Endothelial cell of umbilical vein (primary cell): ENCODE results near the gene SLC38A8. TPM values are rescaled to one million over a fixed set of nuclear protein-coding genes. Genes with fewer than 3 reads are reported as not detected.

Experiments used
- BruUV-seq: library from RNA; stranded (reverse); fragments of 400-500 nt; replicated peaks from 2 replicates; lab custom pipeline; 2021; lab: Mats Ljungman, UMichigan
- CTCF ChIA-PET: fragments of 300-600, 350-600 bp; sonication (Branson Sonifier 250); formaldehyde crosslinking; loops from one replicate; lab custom pipeline; 2021; ENCODE audit warnings: antibody characterized with exemption, inconsistent platforms; lab: Charles Lee
- POLR2A ChIA-PET: fragments of 300-600, 350-600 bp; sonication (Branson Sonifier 250); formaldehyde crosslinking; loops from one replicate; lab custom pipeline; 2021; ENCODE audit warnings: antibody characterized with exemption, inconsistent platforms; lab: Charles Lee
- DNase-seq: peaks from one replicate; pipeline ENCODE4 v3.0.0-alpha.2; 2011; ENCODE audit warnings: low read depth, low spot score
- FAIRE-seq: peaks from 2 replicates; lab custom pipeline; 2011; peaks lifted over from hg19 to GRCh38; lab: Jason Lieb, UNC
- H2AFZ ChIP-seq: 2 replicates; pipeline ENCODE4 v1.6.0; 2012; ENCODE audit warnings: low read depth, low read length, control low read depth, inconsistent platforms
- H3K27ac ChIP-seq: 2 replicates; pipeline ENCODE4 v1.5.1; 2011; ENCODE audit warnings: low read depth, mild to moderate bottlenecking, control low read depth, low read length, moderate library complexity; ENCODE audit not compliant: insufficient read depth
- H3K27me3 ChIP-seq, 2 experiments: 2 replicates each; pipeline versions ENCODE4 v1.6.0 to v1.6.1; 2011; ENCODE audit warnings: low read length in 2 of 2, mixed read lengths in 1 of 2; ENCODE audit not compliant: control insufficient read depth in 2 of 2, insufficient read depth in 2 of 2
- H3K36me3 ChIP-seq, 2 experiments: 2 replicates in 1 of 2; 3 replicates in 1 of 2; pipeline ENCODE4 v1.5.1; 2011; ENCODE audit warnings: low read length in 2 of 2, mild to moderate bottlenecking in 1 of 2, moderate library complexity in 1 of 2; ENCODE audit not compliant: control insufficient read depth in 2 of 2, insufficient read depth in 2 of 2; ENCODE audit errors: extremely low read depth in 1 of 2
- H3K4me1 ChIP-seq: 3 replicates; pipeline ENCODE4 v1.5.1; 2011; ENCODE audit warnings: mild to moderate bottlenecking, low read length; ENCODE audit not compliant: control insufficient read depth, insufficient read depth; ENCODE audit errors: extremely low read depth
- H3K4me2 ChIP-seq: 2 replicates; pipeline ENCODE4 v1.6.1; 2011; ENCODE audit warnings: low read length, control low read depth, mixed read lengths; ENCODE audit not compliant: insufficient read depth
- H3K4me3 ChIP-seq, 3 experiments: fragments of 200-600 bp in 1 of 3; sonication (generic), shearing (Covaris generic) in 1 of 3; replicated peaks in 1 of 3; 2 replicates each; pipeline ENCODE4 v1.5.1; 2011 to 2016; ENCODE audit warnings: control low read depth in 3 of 3, low read length in 3 of 3, mild to moderate bottlenecking in 2 of 3, inconsistent platforms in 1 of 3, low read depth in 1 of 3, moderate library complexity in 1 of 3; ENCODE audit not compliant: insufficient read depth in 1 of 3
- H3K79me2 ChIP-seq: 2 replicates; pipeline ENCODE4 v1.6.0; 2012; ENCODE audit warnings: low read length, inconsistent platforms; ENCODE audit not compliant: control insufficient read depth, insufficient read depth
- H3K9ac ChIP-seq: replicated peaks from 2 replicates; pipeline ENCODE3; 2011; ENCODE audit warnings: low read length, control low read depth; ENCODE audit not compliant: insufficient read depth; ENCODE audit errors: extremely low read depth
- H3K9me1 ChIP-seq: replicated peaks from 3 replicates; pipeline ENCODE4 v1.6.0; 2011; ENCODE audit warnings: mild to moderate bottlenecking, low read length; ENCODE audit not compliant: control insufficient read depth, insufficient read depth; ENCODE audit errors: extremely low read depth
- H3K9me3 ChIP-seq: replicated peaks from 2 replicates; pipeline ENCODE4 v1.5.1; 2012; ENCODE audit warnings: low read length, inconsistent platforms; ENCODE audit not compliant: control insufficient read depth, insufficient read depth
- H4K20me1 ChIP-seq: replicated peaks from 2 replicates; pipeline ENCODE3; 2011; ENCODE audit warnings: mild to moderate bottlenecking, low read length; ENCODE audit not compliant: control insufficient read depth, insufficient read depth; ENCODE audit errors: extremely low read depth
- CTCF ChIP-seq, 2 donors: IDR thresholded peaks; 1 replicate in 1 of 2; 2 replicates in 1 of 2; pipeline ENCODE4 v1.5.1; 2011; ENCODE audit warnings: low read length in 2 of 2, mild to moderate bottlenecking in 2 of 2, moderate library complexity in 2 of 2, control low read depth in 1 of 2, inconsistent platforms in 1 of 2, low read depth in 1 of 2; ENCODE audit not compliant: insufficient read depth in 1 of 2; ENCODE audit errors: extremely low read depth in 1 of 2
- EZH2 ChIP-seq: IDR thresholded peaks from 2 replicates; pipeline ENCODE4 v1.6.1; 2012; ENCODE audit warnings: borderline replicate concordance, low read depth, mild to moderate bottlenecking, moderate library complexity, low read length, inconsistent platforms; ENCODE audit not compliant: severe bottlenecking
- FOS ChIP-seq: IDR thresholded peaks from 2 replicates; pipeline ENCODE4 v1.6.1; 2011; ENCODE audit warnings: mild to moderate bottlenecking, low read length, moderate library complexity, borderline replicate concordance; ENCODE audit not compliant: insufficient read depth
- GATA2 ChIP-seq: IDR thresholded peaks from 2 replicates; pipeline ENCODE4 v1.7.0; 2011; ENCODE audit warnings: low read depth, mild to moderate bottlenecking, moderate library complexity, mixed read lengths, low read length; ENCODE audit not compliant: insufficient read length, insufficient read depth
- JUN ChIP-seq: IDR thresholded peaks from 2 replicates; pipeline ENCODE4 v1.6.1; 2011; ENCODE audit warnings: borderline replicate concordance, low read depth; ENCODE audit not compliant: insufficient read length, insufficient read depth
- MAX ChIP-seq: IDR thresholded peaks from 2 replicates; pipeline ENCODE4 v1.6.1; 2011; ENCODE audit not compliant: insufficient read depth, insufficient read length
- MYC ChIP-seq: IDR thresholded peaks from one replicate; pipeline ENCODE4 v1.6.1; 2011; ENCODE audit warnings: mild to moderate bottlenecking, low read depth, low read length
- POLR2AphosphoS5 ChIP-seq: IDR thresholded peaks from 2 replicates; pipeline ENCODE4 v1.6.1; 2012; ENCODE audit warnings: low read depth, mild to moderate bottlenecking, control low read depth, low read length, moderate library complexity; ENCODE audit not compliant: insufficient read depth
- dilution Hi-C: fragments of 300-500 bp; cut with MboI; formaldehyde crosslinking; loops from one replicate; pipeline ENCODE4 v1.15.0; 2019; ENCODE audit warnings: low sequenced_read_pairs; ENCODE audit not compliant: extremely low pct_ligation_motif_present
- intact Hi-C: fragments of 100-400 bp; cut with micrococcal nuclease; formaldehyde crosslinking; loops from one replicate; pipeline ENCODE4 v1.10.0; 2022
- polyA plus RNA-seq, 4 experiments: library from polyadenylated mRNA; depleted of rRNA in 3 of 4; stranded (reverse) in 3 of 4; unstranded in 1 of 4; fragments of >200 nt; gene quantifications; 2 replicates each; pipeline versions ENCODE4 v1.2.1 to v1.2.3, GENCODE V29; 2011 to 2012; ENCODE audit warnings: missing spikeins in 1 of 4
- total RNA-seq: library from RNA; stranded (reverse); gene quantifications from 2 replicates; pipeline ENCODE4 v1.2.3, GENCODE V29; 2021

SLC38A8 gene
- total and polyA plus RNA-seq, 2 donors (not counting 3 experiments of a cell fraction or from before 2014, with no cell fraction given): not detected

- DNase-seq: no peak
- Histone ChIP-seq H3K9me3 (no peaks in the 10 kb centered on the region), H3K4me2 (no peak overlapping the region), H4K20me1 (no peaks in the 10 kb centered on the region), H3K9me1 (no peaks in the 10 kb centered on the region), H3K4me1 (no peaks in the 10 kb centered on the region), H3K36me3 (peaks cover 22 to 50% of the 10 kb centered on the region in 2 experiments), H3K4me3 (no peak overlapping the region), H3K27me3 (no peaks in the 10 kb centered on the region), H2AFZ (no peak overlapping the region), H3K9ac (no peak overlapping the region), H3K79me2 (no peaks in the 10 kb centered on the region), H3K27ac (no peak overlapping the region)
- dilution Hi-C loops (no loop called here), intact Hi-C loops (no loop called here)
- ChIA-PET CTCF (interaction anchor here (0.6 to 0.7 kb wide), 2 partner anchors 18 to 98 kb away, joined by 3 read pairs; partner anchors contain the start of gene TAF1C), POLR2A (no interaction called here)
- BruUV-seq: no TSS peak
- TF ChIP-seq EZH2 (no peak), CTCF (IDR thresholded peaks at IDR 0.05; ENCODE audit: extremely low read depth in 1 of 2, insufficient read depth in 1 of 2, low read depth in 1 of 2, low read length in 2 of 2) (no peak), MAX (no peak), GATA2 (no peak), FOS (no peak), JUN (no peak), MYC (no peak), POLR2AphosphoS5 (no peak)
- FAIRE-seq: no peak
Observed at GRCh38 chr16:84088695-84089395, 46.2 kb upstream of the SLC38A8 start.
